GM21390 (cell line): Measurements from ENCODE around the gene CORO2B.

Source experiments
- ATAC-seq: cut with Tn5 transposase; IDR thresholded peaks from one replicate; pipeline ENCODE4 v1.9.1; 2021; ENCODE audit not compliant: unreplicated experiment

Gene CORO2B

GRCh38 chr15:68572309-68572708 lies 6.5 kb upstream of the CORO2B start:
- no peak for ATAC-seq

GRCh38 chr15:68572921-68573320 lies 5.9 kb upstream of the CORO2B start:
- ATAC-seq, result no peak

GRCh38 chr15:68574046-68574445 lies 4.7 kb upstream of the CORO2B start:
- no peak for ATAC-seq

DNA sequence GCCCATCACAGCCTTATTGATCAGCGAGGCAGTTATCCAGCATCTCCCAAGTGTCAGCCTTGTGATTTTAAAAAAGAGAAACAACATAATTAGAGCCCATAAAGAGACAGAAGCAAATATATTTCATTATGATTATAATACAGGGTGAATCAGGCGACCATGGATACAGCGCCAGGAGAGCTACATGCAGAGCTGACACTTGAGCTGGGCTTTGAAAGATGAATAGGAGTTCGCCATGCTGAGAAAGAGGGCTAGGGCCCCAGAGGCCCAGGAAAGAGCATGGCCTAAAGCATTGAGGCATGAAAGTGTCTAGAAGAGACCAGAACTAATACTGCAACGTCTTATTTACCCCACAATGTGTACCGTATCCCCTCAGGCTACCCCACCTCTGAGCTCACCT lies 4.2 kb upstream of the CORO2B start:
- ATAC-seq, result no peak

DNA sequence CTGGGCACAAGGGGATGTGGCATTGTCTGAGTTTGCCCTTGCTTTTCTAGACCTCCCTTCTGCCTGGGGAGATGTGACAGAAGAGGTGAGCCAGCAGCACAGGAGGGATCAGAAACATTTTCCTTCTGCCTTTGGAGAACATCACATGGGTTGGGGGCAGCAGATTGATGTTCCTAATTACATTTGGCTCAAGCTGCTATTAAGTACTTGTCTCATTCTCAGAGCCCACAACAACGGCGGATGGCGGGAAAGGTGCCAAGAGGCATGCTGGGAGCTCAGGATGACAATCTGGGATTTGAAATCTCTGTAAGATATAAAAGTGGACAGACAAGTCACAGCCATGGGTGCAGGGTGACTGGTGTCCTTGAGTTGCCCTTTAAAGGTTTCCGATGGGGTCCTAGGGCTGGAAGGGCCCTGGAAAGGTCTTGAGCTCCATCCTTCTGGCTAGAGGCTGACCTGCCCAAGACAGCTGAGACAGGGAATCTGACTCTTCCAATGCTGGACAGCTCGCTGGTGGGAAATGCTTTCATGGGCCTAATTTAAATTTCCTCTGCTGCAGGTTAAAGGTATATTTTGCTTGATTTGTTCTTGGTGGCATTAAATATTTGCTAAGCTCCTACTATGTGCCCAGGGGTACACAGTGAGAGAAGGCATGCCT lies 2.4 kb upstream of the CORO2B start:
- ATAC-seq, result no peak

DNA sequence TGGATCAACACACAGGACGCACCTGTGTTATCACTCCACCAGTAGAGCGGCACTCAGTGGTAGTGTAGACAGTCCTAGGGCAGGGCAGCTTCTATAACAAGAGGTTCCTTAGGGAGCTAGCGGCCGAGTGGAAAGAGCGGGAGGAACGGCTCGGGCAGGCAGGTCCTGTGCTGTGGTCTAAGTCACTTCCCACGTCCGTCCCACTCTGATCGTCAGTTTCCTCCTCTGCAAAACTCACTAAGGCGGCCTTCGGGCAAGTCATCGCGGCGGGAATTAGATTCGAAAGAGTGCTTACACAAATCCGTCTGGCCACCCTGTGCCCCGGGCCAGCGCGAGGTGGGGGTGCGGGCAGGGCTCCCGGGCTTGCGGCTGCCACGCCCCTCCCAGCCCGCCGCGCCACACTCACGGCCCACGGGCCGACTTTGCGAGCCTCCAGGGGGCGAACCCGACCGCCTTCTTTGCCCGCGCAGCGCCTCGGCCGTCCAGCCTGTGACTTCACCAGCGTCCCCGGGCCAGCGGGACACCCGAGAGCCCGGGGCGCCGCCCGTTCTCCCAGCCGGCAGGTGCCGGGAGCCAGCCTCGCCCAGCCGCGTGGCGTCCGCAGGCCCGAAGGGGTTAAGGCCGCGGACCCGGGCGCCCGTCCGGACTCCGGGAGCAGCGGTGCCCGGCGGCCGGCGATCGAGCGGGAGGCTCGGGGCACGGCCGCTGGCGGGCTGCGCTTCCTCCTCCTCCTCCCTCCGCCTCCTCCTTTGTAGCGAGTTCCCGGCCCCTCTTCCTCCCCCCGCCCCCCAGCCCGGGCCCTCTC lies 416 bp upstream of the CORO2B start:
- no peak for ATAC-seq

- ATAC-seq, result no peak
These were observed 1.5 kb downstream of the CORO2B start for GRCh38 chr15:68580026-68580882.

DNA sequence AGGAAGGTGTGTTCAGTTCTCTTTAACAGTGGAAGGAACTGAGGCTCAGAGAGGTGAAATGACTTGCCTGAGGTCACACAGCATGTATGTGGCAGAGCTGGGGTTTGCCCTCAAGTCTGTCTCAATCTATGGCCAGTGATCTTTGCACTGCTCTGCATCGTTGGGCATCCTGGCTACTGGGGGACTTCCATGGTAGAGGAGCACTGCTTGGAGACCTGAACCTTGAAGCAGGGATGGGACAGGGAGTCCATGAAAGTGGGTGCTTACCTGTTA lies 2.0 kb downstream of the CORO2B start:
- ATAC-seq, result no peak

DNA sequence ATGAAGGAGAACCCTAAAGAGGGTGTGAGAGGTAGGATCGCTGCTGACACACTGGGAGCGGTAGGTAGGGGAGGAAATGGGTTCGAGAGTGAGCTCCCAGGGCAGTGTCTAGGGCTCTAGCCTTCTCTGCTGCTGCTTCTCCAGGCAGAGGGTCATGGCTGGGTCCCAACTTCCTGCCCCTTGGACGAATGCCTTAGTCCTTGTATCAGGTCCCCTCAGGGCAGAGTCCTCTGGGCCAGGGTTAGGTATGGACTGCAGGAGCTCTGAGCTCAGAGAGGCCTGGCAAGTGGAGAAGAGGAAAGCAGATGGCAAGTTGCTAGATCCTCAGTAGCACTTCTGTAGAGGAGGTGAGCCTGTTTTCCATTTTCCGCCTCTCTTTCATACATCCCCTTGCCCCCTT lies 2.9 kb downstream of the CORO2B start:
- no peak for ATAC-seq

GRCh38 chr15:68582236-68582635 lies 3.4 kb downstream of the CORO2B start:
- no peak for ATAC-seq

GRCh38 chr15:68582864-68583263 lies 4.1 kb downstream of the CORO2B start:
- ATAC-seq, result no peak

GRCh38 chr15:68583321-68583720 lies 4.5 kb downstream of the CORO2B start:
- no peak for ATAC-seq

DNA sequence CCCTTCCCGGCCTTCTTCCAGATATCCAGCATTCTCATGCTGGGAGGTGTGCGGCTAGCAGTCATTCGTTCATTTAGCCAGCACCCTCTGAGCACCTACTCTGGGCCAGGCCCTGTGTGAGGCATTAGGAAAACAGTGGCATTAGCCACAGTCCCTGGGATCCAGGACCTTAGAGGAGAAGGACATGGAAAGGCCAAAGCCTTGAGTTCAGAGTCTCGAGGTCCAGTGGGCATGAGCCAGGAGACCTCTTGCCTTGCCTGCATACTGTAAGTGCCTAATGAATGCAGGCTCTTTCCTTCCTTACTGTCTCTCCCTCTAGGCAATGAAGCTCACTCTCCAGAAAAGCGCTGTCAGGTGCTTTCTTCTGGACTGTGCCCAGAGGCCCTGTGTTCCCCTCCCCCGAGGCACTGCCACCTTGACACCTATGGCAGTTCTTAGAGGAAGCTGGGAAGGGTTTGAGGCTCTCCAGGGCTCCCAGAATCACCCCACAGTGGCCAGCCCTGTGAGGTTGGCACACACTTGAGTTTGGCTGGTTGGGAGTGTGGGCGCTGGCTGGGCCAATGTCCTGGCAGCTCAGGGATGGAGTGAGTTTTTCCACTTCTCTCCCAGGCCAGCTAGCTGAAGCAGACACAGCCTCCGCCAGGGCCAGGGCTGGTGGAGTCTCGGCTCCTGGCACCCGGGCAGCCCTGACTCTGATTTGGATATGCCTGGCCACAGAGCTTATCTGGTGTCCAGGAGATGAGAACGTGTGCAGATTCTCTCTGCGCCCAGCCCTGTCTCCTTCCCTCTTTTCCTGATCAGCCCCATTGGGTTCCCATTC lies 5.4 kb downstream of the CORO2B start:
- no peak for ATAC-seq

- no peak for ATAC-seq
These were observed 6.2 kb downstream of the CORO2B start for GRCh38 chr15:68584756-68585573.

DNA sequence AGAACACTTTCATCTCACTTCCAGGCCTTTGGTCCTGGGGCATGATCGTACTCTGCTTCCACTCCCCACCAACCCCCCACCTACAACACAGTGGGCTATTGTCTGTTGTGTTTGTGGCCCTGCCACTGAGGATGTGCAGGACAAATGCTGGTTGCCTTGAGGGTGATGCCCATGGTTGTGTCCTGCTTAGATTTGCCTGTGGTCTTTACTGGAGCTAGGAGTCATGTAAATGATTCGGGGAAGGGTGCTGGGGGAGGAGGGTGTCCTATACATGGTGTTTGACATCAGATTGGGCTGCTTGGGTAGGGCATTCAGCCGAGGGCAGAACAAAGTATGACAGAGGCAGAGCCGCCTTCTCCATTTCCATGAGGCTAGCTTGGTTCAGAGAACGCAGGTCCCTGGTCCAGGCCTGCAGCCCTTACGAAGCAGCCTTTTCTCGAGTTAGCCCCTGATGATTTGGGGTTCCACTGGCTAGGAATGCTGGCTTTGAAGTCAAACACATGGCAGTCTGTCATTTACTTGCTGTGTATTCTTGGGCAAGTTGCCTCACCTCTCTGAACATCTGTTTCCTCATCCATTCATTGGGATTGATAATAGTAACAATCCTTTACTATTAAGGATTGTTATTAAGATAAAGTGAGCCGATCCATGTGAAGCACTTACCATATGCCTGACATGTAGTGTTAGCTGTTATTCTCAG lies 6.9 kb downstream of the CORO2B start:
- no peak for ATAC-seq

DNA sequence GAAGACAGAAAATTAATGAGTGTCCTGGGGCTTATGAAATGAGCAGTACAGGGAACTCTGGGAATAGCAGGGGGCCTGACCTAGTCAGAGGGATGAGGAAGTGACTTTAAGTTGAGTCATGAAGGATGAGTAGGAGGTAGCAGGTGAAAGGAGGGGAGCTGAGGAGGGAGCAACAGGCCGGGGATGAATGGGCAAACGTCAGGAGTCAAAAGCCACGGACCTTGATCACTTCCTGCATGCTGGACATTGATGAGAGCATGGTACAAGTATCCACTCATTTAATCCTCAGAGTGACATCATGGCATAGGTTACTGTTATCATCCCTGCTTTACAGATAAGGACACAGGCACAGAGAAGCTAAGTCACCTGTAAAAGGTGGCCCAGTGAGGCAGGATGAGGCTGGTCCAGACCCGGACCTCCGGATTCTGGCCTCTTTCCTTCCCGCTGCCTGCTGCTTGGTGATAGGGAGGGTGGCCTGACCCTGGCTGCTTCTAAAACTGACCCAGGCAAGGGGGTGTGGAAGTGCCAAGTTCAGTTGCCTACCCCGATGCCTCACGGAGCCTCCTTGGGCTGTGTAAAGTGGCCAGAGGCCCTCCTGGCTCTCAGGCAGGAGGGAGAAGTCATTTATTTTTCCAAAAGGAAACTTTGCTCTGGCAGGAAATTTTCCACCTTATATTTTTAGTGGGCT lies 7.6 kb downstream of the CORO2B start:
- ATAC-seq, result no peak

- ATAC-seq, result no peak
These were observed 9.1 kb downstream of the CORO2B start for GRCh38 chr15:68587769-68588385.

DNA sequence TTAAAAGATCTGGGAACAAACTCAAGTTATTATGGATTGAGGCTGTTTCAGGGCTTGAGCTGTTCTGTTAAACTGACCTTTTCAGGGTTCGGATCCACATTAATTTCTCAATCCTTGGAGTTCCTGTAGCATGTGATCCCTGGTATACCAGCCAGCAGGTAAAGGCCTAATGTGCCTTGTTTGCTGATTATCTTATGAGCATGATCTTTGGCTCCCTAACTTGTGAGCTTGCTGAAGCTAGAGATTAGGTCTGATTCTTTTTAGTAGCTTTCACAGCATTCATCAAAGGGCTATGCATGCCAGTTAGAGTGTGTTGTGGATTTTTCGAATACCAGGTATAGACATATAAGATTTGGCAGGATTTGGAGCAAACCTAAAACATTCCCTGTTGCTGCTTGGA lies 10.3 kb downstream of the CORO2B start:
- ATAC-seq, result no peak
